Activated CD4-positive, CD25-positive, alpha-beta regulatory T cell treated with anti-CD3 and anti-CD28 coated beads, Interleukin-2, amount 50 U/mL, for 24 hours (primary cell): Measurements from ENCODE around the gene PHACTR4.
"Not testable (repeated sequence)": the region's sequence is repeated elsewhere in the genome, so short reads cannot be mapped to it uniquely, and the experiment has no call there.

Source experiments
- ATAC-seq, 2 donors: fragments of 150-1000 bp; cut with Tn5 transposase; one replicate each; pipeline ENCODE4 v1.10.0; 2021; ENCODE audit warnings: mild to moderate bottlenecking in 1 of 2, moderate library complexity in 1 of 2

The PHACTR4 gene

GRCh38 chr1:28437924-28438699 lies 68.6 kb downstream of the PHACTR4 start:
- ATAC-seq, result no peak

GRCh38 chr1:28439320-28439719 lies 69.8 kb downstream of the PHACTR4 start:
- ATAC-seq, result peak in 1 of 2 donors; percentile 55

GRCh38 chr1:28441674-28442073 lies 72.1 kb downstream of the PHACTR4 start:
- ATAC-seq, result no peak

- ATAC-seq, result no peak
Observed at GRCh38 chr1:28443550-28443949, 74.0 kb downstream of the PHACTR4 start.

GRCh38 chr1:28447679-28448078 lies 78.1 kb downstream of the PHACTR4 start:
- no peak for ATAC-seq

- not testable (repeated sequence) for ATAC-seq
Observed at GRCh38 chr1:28448094-28448611, 78.6 kb downstream of the PHACTR4 start.

GRCh38 chr1:28449904-28450303 lies 80.4 kb downstream of the PHACTR4 start:
- peak; percentile 88 to 94 for ATAC-seq

GRCh38 chr1:28450561-28450960 lies 81.0 kb downstream of the PHACTR4 start:
- ATAC-seq, result no peak

GRCh38 chr1:28451011-28451410 lies 81.5 kb downstream of the PHACTR4 start:
- no peak for ATAC-seq

- ATAC-seq, result no peak
Observed at GRCh38 chr1:28456078-28456477, 86.5 kb downstream of the PHACTR4 start.

- no peak for ATAC-seq
Observed at GRCh38 chr1:28457678-28458077, 88.1 kb downstream of the PHACTR4 start.

- no peak for ATAC-seq
Observed at GRCh38 chr1:28458237-28459228, 89.0 kb downstream of the PHACTR4 start.

GRCh38 chr1:28466226-28466778 lies 96.8 kb downstream of the PHACTR4 start:
- no peak for ATAC-seq

- no peak for ATAC-seq
Observed at GRCh38 chr1:28470146-28470545, 100.6 kb downstream of the PHACTR4 start.

GRCh38 chr1:28479497-28479896 lies 110.0 kb downstream of the PHACTR4 start:
- ATAC-seq, result not testable (repeated sequence)

GRCh38 chr1:28480308-28480707 lies 110.8 kb downstream of the PHACTR4 start:
- no peak for ATAC-seq

- ATAC-seq, result no peak
Observed at GRCh38 chr1:28482138-28482537, 112.6 kb downstream of the PHACTR4 start.

GRCh38 chr1:28482702-28483101 lies 113.2 kb downstream of the PHACTR4 start:
- no peak for ATAC-seq

GRCh38 chr1:28494737-28495136 lies 125.2 kb downstream of the PHACTR4 start:
- no peak for ATAC-seq

- ATAC-seq, result no peak
Observed at GRCh38 chr1:28499553-28499952, 130.0 kb downstream of the PHACTR4 start.

GRCh38 chr1:28501925-28502324 lies 132.4 kb downstream of the PHACTR4 start:
- no peak for ATAC-seq

- ATAC-seq, result no peak
Observed at GRCh38 chr1:28503117-28503516, 133.6 kb downstream of the PHACTR4 start.
